GM19324 (cell line): ENCODE data around the gene NDUFS5.
"Not testable (repeated sequence)": the region's sequence is repeated elsewhere in the genome, so short reads cannot be mapped to it uniquely, and the experiment has no call there.

Experiments
- ATAC-seq: cut with Tn5 transposase; IDR thresholded peaks from one replicate; pipeline ENCODE4 v1.9.1; 2021; ENCODE audit warnings: mild to moderate bottlenecking, moderate library complexity; ENCODE audit not compliant: unreplicated experiment, low FRiP score

The NDUFS5 gene

DNA sequence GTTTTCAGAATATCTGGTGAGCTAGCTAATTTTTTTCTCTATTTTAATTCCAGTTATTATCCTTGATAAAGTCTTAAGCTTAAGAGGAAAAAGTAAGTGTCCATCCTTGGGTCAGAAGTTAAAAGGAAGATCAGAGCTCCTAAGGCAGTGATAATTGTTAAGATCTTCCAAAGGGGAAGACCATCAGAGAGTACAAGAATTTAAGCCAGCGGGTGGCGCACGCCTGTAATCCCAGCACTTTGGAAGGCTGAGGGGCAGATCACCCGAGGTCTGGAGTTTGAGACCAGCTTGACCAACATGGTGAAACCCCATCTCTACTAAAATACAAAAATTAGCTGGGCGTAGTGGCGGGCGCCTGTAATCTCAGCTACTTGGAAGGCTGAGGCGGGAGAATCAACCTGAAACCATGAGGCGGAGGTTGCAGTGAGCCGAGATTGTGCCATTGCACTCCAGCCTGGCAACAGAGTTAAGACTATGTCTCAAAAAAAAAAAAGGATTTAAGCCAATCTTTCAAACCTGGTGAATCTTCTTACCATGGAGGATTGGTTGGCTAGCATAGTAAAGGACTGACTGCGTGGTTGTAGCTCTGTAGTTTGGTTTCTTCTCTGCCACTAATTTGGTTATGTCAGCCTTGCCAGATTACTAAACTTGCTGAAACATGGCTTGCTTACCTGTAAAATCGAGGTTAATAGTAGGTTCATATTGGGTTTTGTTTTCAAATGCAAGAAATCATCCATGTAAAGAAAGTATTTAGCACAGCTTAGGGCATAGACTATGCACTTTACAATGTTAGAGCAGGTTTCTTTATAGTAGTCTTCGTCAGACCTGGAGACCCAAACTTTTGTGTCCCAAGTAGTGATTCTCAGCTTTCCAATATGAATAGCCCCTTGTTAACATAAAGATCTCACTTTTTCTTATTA lies 19.2 kb upstream of the NDUFS5 start:
- ATAC-seq: no peak

DNA sequence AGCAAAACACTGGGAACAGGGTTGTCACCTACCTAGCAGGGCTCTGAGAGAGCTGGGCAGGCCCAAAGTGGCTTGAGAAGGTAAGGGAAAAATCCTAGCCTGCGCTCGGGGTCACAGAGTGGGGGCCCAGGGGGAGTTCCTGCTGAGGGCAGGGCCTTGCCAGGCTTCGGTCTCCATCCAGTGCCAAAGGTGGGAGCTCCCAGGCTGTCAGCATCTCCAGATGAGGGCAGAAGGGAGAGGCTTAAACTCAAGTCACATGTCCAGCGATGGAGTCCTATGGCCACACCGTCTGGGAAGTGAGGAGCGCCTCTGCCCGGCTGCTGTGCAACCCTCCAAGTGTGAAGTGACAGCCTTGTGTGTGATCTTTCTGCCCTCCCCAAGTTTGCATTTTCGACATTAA lies 11.2 kb upstream of the NDUFS5 start:
- not testable (repeated sequence) for ATAC-seq

DNA sequence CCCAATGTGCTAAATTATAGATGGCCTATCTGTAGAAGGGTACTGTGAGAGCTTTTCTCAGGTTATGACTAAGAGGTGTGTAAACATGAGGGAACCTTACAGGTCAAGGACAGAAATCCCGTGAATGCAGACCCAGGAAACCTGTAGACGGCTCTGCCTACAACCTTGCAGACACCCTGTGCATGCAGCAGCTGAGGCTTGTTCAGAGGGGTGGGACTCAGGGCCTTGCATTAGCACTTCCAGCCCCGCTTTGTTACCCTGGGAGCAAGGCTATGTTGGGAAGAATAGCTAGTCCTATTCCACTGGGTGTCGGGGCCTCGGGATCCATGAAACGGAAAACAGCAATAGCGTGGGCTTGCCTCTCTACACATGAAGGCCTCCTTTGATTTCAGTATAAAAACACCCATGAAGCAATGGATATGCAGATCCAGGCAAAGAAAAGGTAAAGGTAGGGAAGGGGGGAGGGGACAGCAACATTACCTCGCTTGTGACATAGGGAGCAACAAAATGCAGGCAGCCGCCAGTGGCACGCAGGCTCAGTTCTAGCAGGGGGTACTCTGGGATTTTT lies 9.5 kb upstream of the NDUFS5 start:
- ATAC-seq: no peak

DNA sequence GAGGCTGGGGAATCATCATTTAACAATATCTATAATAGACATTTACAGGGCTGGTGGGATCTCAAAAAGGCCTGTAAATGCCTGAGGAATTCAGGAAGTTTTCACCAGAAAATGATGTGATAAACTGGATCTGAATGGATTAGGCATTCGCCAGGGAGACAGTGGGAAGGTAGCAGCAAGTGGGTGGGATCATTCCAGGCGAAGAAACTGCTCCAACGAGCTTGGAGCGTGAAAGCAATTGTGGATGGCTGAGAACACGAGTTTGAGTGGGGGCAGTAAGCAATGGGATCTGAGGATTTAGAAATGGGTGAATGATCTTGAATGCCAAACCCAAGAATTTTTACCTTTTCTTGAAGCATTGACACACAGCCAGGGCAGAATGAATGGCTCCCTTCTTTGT lies 8.9 kb upstream of the NDUFS5 start:
- ATAC-seq: no peak

DNA sequence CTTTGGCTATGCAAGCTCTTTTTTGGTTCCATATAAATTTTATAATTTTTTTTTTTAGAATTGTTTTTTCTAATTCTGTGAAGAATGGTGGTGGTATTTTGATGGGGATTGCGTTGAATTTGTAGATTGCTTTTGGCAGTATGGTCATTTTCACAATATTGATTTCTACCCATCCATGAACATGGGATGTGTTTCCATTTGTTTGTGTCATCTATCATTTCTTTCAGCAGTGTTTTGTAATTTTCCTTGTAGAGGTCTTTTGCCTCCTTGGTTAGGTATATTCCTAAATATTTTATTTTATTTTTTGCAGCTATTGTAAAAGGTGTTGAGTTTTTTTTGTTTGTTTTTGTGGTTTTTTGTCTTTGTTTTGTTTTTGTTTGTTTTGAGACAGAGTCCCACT lies 5.7 kb upstream of the NDUFS5 start:
- ATAC-seq: not testable (repeated sequence)

DNA sequence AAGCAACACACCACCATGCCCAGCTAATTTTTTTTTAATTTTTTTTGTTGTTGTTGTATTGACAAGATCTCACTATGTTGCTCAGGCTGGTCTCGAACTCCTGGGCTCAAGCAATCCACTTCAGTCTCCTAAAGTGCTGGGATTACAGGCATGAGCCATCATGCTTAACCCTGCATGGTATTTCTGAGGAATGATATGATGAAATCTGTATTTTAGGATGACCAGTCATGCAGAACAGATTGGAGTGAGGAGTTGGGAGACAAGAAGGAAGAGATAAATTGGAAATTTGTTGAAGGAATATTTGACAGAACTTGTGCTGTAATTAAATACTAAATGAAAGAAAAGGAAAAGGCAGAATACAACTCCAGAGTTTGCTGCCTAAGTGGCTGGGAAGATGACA lies 4.7 kb upstream of the NDUFS5 start:
- no peak for ATAC-seq

DNA sequence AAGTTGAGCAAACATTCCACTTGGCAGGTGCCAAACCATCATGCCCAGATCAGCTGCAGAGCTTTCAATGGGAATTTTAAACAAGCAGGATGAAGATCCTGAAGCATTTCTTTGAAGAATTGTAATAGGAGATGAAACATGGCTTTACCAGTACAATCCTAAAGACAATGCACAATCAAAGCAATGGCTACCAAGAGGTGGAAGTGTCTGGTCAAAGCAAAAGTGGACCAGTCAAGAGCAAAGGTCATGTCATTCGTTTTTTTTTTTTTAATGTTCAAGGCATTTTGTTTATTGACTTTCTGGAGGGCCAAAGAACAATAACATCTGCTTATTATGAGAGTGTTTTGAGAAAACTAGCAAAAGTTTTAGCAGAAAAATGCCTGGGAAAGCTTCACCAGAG lies 3.0 kb upstream of the NDUFS5 start:
- no peak for ATAC-seq

DNA sequence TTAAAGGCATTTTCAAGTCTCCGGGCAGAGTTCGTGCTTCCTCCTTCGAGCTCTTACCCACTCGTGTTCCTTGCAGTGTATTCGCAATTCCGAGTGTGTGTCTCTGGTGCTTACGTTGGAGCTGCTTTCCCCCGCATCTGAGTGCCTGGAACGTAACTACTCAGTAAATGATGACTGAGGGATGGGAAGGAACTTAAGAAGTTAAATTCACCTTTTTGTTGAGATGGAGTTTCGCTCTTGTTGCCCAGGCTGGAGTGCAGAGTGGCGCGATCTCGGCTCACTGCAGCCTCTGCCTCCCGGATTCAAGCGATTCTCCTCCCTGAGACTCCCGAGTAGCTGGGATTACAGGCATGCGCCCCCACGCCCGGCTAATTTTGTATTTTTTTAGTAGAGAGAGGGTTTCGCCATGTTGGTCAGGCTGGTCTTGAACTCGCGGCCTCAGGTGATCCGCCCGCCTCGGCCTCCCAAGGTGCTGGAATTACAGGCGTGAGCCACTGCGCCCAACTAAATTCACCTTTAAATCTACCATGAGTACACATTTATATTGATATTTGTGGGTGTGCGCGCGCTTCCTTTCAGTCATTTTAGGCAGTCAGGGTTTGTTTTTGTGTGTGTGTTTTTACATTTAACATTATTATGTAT lies 837 bp downstream of the NDUFS5 start:
- ATAC-seq: no peak

DNA sequence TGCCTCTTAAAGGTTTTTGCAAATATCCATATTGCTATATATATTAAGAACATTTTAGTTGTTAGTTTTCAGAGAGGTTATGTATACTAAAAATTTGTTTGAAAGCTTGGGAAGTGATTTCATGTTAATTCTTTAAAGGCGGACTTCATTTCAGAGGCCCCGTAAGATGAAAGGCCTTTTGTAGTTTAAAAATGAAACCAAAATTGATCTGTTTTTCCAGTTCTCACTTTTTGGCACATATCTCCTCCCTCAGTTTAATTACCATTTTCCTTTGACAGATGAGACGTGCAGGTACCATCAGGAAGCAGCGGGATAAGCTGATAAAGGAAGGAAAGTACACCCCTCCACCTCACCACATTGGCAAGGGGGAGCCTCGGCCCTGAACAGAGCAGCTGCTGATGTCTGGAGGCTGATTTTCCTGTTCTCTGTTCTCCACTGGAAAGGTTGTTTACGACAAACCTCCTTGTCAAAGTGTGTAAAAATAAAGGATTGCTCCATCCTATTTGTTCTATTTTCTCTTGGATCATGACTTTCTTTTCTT lies 8.0 kb downstream of the NDUFS5 start:
- ATAC-seq: no peak

DNA sequence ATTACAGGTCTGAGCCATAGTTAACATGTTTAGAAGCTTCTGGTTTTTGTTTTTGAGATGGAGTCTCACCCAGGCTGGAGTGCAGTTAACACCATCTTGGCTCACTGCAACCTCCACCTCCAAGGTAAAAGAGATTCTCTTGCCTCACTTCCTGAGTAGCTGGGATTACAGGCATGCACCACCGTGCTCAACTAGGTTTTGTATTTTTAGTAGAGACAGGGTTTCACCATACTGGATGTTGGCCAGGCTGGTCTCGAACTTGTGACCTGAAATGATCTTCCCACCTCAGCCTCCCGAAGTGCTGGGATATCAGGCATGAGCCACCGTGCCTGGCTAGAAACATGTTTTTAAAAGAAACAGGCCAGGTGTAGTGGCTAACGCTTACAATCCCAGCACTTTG lies 10.5 kb downstream of the NDUFS5 start:
- ATAC-seq: no peak

DNA sequence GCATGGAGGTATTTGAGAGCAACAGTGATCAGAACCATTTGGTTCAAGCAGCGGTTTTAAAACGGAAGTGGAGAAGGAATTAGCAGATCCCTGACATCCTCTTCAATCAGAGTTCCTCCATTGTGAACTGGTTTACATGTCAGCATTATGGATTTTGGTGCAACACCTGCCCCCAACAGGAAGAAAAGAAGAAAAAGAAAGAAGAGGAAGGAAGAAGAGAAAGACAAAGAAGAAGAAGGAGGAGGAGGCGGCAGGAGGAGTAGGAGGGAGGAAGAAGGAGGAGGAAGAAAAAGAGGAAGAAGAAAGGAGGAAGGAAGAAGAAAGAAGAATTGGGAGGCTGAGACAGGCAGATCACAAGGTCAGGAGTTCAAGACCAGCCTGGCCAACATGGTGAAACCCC lies 17.4 kb downstream of the NDUFS5 start:
- no peak for ATAC-seq

DNA sequence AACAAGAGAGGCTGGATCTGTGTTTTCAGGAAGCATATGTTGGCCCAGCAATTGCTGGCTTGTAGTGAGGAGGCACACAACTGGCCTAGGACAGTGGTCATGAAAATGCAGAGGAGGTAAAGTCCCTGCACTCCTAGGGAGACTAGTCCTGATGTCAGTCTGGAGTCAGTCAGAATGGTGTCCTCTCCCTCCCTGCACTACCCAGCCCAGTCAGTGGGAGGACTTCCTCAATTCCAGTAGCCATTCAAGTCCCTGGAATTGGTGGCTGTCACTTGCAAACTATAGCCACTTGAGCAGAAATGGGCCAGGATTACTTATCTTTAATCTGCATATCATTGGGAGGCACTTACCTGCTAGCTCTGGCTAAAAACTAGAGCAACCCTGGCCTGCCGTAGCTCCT lies 18.6 kb downstream of the NDUFS5 start:
- ATAC-seq: no peak

DNA sequence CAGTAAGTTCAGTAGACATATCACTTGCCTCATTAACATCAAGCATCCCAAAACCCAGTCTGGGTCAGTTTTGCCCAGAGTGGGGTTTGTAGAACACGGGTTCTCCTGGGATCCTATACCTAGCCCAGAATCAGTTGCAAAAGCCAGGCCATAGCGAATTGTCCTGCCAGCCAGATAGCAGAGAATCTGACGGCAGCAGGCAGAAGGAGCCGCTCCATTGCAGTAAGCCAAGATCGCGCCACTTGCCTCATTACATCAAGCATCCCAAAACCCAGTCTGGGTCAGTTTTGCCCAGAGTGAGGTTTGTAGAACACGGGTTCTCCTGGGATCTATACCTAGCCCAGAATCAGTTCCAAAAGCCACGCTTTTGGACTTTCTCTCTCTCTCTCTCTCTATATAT lies 19.1 kb downstream of the NDUFS5 start:
- no peak for ATAC-seq

DNA sequence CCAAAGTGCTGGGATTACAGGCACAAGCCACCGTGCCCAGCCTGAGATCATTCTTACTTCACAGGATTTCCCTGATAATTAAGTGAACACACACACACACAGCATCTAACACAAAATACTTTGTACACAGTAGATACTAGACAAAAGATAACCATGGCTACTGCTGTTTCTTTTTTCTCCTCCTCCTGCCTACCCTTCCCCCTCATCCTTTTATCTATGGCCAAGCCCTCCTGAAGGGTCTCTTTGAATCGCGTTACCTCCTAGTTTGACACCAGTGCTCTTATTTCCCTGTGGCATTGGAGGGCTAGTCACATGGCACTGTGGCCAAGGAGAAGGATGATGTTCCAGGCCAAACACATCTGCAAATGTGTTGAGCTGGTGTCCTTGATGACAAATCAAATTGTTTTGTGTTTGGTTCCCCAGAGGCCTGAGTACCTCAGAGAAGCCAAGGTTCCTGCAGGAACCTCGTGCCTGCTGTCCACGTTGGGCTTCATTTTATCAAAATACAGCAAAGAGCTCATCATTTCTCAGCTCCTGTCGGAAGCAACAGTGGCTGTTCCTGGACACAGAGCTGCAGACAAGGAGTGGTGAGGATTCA lies 20.6 kb downstream of the NDUFS5 start:
- no peak for ATAC-seq

DNA sequence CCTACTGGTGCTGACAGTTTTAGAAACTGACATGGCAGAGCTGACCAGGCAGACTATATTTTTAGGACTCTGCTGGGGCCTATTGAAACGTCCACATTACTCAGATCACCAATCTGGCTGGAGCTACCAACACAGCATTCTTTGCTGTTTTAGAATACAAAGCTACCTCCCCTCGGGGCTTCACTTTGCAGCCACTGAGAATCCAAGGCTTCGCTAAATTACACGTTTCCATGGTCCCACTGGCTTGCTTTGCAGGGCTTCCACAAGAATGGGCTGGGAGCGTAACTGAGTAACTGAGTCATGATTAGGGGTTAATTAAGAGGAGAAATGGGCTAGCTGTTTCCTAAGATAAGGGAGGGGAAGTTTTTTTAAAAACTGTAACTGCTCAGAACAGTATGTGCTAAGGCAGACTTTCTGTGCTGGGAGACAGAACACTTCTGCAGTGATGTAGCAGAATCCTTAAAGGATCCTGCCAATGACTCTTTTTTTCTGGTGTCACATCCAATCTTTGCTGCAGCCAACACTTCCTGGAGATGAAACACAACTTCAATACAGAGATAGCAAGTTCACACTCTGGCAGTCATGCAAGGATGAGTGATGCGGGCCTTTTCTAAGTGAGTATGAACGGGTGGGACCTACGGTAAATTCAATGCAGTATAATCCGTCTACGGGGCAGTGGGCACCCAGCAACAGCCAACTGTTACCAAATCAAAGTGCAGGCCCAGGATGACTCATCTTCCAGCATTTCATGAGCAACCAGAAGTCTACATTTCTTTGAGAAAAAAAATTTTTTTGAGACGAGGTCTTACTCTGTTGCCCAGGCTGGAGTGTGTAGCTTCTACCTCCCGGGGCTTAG lies 21.5 kb downstream of the NDUFS5 start:
- no peak for ATAC-seq

DNA sequence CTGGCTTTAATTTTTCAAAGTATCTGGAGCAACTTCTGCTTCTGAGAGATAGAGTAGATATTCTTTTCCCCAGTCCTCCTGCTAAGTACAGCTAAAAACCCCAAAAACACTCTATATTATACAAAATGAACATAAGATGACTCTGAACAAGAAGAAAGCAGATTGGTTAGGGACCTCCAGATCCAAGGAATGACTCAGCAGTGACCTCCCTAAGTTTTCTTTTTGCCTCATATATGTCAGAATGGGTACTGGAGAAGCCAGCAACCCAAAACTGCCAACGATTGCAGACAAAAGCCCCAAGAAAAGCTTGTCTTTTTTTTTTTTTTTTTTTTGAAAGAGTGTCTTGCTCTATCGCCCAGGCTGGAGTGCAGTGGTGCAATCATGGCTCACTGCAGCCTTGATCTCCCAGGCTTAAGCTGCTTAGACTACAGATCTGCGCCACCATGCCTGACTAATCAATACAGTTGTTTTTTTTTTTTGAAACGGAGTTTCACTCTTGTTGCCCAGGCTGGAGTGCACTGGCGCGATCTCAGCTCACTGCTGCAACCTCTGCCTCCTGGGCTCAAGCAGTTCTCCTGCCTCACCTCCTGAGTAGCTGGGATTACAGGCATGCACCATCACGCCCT lies 22.7 kb downstream of the NDUFS5 start:
- no peak for ATAC-seq

DNA sequence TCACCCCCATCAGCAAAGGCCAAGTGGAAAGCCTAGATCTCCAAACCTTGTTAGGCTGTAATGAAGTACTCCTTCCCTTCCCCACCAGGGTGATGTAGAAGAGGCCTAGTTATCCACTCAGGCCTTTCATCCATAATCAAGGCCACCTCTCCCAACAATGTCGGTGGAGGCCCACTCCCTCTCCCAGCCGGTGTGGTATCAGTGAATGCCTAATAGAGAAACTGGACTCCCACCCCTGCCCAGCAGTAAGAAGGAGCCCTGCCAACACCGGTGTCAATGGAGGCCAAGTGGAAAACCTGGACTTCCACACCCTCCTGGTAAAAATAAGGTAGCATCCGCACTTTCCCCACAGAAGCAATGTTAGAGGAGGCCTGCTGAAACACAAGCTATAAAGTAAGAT lies 23.9 kb downstream of the NDUFS5 start:
- ATAC-seq: no peak

DNA sequence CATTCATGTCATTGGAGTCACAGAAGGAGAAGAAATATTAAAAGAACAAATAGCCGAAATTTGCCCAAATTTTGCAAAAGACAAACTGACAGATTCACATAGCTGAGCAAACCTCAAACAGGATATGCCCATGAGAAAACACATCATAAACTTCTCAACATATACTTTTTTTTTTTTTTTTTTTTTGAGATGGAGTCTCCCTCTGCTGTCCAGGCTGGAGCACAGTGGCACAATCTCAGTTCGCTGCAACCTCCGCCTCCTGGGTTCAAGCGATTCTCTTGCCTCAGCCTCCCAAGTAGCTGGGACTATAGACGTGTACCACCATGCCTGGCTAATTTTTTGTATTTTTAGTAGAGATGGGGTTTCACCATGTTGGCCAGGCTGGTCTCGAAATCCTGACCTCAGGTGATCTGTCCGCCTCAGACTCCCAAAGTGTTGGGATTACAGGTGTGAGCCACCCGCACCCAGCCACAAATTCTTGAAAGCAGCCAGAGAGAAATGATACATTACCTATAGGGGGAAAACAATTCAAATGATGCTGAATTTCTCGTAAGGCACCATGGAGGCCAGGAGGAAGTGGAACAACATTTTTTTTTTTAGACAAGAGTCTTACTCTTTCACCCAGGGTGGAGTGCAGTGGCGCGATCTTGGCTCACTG lies 25.2 kb downstream of the NDUFS5 start:
- ATAC-seq: not testable (repeated sequence)

DNA sequence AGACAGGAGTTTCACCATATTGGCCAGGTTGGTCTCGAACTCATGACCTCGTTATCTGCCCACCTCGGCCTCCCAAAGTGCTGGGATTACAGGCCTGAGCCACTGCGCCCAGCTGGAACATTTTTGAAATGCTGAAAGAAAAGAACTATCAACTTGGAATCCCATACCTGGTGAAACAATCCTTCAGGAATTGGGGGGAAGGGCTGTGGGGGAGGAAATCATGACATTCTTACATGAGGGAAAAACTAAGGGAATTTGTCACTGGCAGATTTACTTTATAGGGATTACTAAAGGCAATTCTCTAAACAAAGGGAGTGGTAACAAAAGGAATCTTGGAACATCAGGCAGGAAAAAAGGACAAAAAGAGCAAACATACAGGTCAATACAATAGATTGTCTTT lies 25.8 kb downstream of the NDUFS5 start:
- ATAC-seq: no peak
